Neural cell (in vitro differentiated cells): Measurements from ENCODE around the gene FAM110A. TPM values are rescaled to one million over a fixed set of nuclear protein-coding genes. Genes with fewer than 3 reads are reported as not detected.
"Not testable (repeated sequence)": the region's sequence is repeated elsewhere in the genome, so short reads cannot be mapped to it uniquely, and the experiment has no call there.

Experiments used
- H2AFZ ChIP-seq: fragments of 200-600, 300-800 bp; sonication (generic), shearing (Covaris generic); 2 replicates; pipeline ENCODE4 v1.6.0; 2014; ENCODE audit warnings: low read depth, mild to moderate bottlenecking, antibody characterized with exemption, low read length, moderate library complexity
- H3F3A ChIP-seq: fragments of 200-600 bp; shearing (Covaris generic); 2 replicates; pipeline ENCODE4 v1.6.1; 2016; ENCODE audit warnings: mild to moderate bottlenecking, moderate library complexity, mixed read lengths, antibody characterized with exemption, low read length; ENCODE audit not compliant: insufficient read depth, poor library complexity, severe bottlenecking
- H3K27ac ChIP-seq: fragments of 200-600, 300-800 bp; sonication (generic), shearing (Covaris generic); 2 replicates; pipeline ENCODE4 v1.5.1; 2014; ENCODE audit warnings: mild to moderate bottlenecking, low read length, moderate library complexity
- H3K27me3 ChIP-seq: fragments of 300-800, 200-600 bp; sonication (generic), shearing (Covaris generic); 2 replicates; pipeline ENCODE4 v1.6.0; 2014; ENCODE audit warnings: mild to moderate bottlenecking, low read depth, low read length, moderate library complexity; ENCODE audit not compliant: insufficient read depth
- H3K36me3 ChIP-seq: fragments of 300-800, 200-600 bp; sonication (generic), shearing (Covaris generic); 2 replicates; pipeline ENCODE4 v1.5.1; 2014; ENCODE audit warnings: mild to moderate bottlenecking, antibody characterized with exemption, low read length, moderate library complexity; ENCODE audit not compliant: insufficient read depth
- H3K4me2 ChIP-seq: fragments of 300-800, 200-600 bp; sonication (generic), shearing (Covaris generic); 2 replicates; pipeline ENCODE4 v1.6.0; 2014; ENCODE audit warnings: mild to moderate bottlenecking, low read length
- H3K4me3 ChIP-seq: fragments of 300-800, 200-600 bp; sonication (generic), shearing (Covaris generic); 2 replicates; pipeline ENCODE4 v1.5.1; 2014; ENCODE audit warnings: mild to moderate bottlenecking, low read length, moderate library complexity
- H3K79me2 ChIP-seq: fragments of 200-600 bp; shearing (Covaris generic); replicated peaks from 2 replicates; pipeline ENCODE4 v1.6.0; 2014; ENCODE audit warnings: mild to moderate bottlenecking, low read length, moderate library complexity; ENCODE audit not compliant: insufficient read depth
- H3K9ac ChIP-seq: fragments of 300-800, 200-600 bp; sonication (generic), shearing (Covaris generic); 2 replicates; pipeline ENCODE4 v1.6.1; 2016; ENCODE audit warnings: mild to moderate bottlenecking, low read length, mixed read lengths
- H3K9me2 ChIP-seq: fragments of 200-600 bp; shearing (Covaris generic); 2 replicates; pipeline ENCODE4 v1.6.1; 2016; ENCODE audit warnings: mild to moderate bottlenecking, low read length, mixed read lengths; ENCODE audit not compliant: insufficient read depth
- H3K9me3 ChIP-seq: fragments of 200-600, 300-800 bp; sonication (generic), shearing (Covaris generic); 2 replicates; pipeline ENCODE4 v1.6.1; 2016; ENCODE audit warnings: mild to moderate bottlenecking, mixed run types, low read length, moderate library complexity, mixed read lengths
- H4K20me1 ChIP-seq: fragments of 200-600 bp; shearing (Covaris generic); 2 replicates; pipeline ENCODE4 v1.6.1; 2016; ENCODE audit warnings: mild to moderate bottlenecking, mixed run types; ENCODE audit not compliant: insufficient read depth
- EP300 ChIP-seq: fragments of 450-650 bp; conservative IDR thresholded peaks from 2 replicates; pipeline ENCODE4 v1.6.1; 2014; ENCODE audit warnings: antibody characterized with exemption, mild to moderate bottlenecking, moderate library complexity; ENCODE audit not compliant: poor library complexity, severe bottlenecking
- EZH2 ChIP-seq: fragments of 200-600, 300-800 bp; shearing (Covaris generic), sonication (generic); IDR thresholded peaks from 2 replicates; pipeline ENCODE4 v1.6.1; 2014; ENCODE audit warnings: antibody characterized with exemption, low read length, borderline replicate concordance, mild to moderate bottlenecking; ENCODE audit not compliant: insufficient read depth, poor library complexity, severe bottlenecking
- MXI1 ChIP-seq: fragments of 450-650 bp; conservative IDR thresholded peaks from 2 replicates; pipeline ENCODE4 v1.6.1; 2014; ENCODE audit warnings: antibody characterized with exemption, mild to moderate bottlenecking; ENCODE audit not compliant: poor library complexity, severe bottlenecking
- POLR2AphosphoS5 ChIP-seq: IDR thresholded peaks from 2 replicates; pipeline ENCODE4 v1.6.1; 2012
- RAD21 ChIP-seq: fragments of 450-650 bp; conservative IDR thresholded peaks from 2 replicates; pipeline ENCODE4 v1.6.1; 2014; ENCODE audit warnings: antibody characterized with exemption, mild to moderate bottlenecking, moderate library complexity
- SMC3 ChIP-seq: fragments of 450-650 bp; conservative IDR thresholded peaks from 2 replicates; pipeline ENCODE4 v1.6.1; 2014; ENCODE audit warnings: antibody characterized with exemption, mild to moderate bottlenecking, moderate library complexity; ENCODE audit not compliant: poor library complexity
- TAF1 ChIP-seq: IDR thresholded peaks from 2 replicates; pipeline ENCODE4 v1.6.1; 2012; ENCODE audit warnings: low read depth
- polyA plus RNA-seq: library from polyadenylated mRNA; depleted of rRNA; stranded (reverse); fragments of >200 nt; gene quantifications from 2 replicates; pipeline ENCODE4 v1.2.3, GENCODE V29; 2014
- TF ChIP-seq, protein P1 (sequence below): fragments of 450-650 bp; IDR thresholded peaks from 2 replicates; pipeline ENCODE4 v1.5.1; 2014; ENCODE audit warnings: antibody characterized with exemption, mild to moderate bottlenecking, moderate library complexity; ENCODE audit not compliant: poor library complexity, severe bottlenecking
- TF ChIP-seq, protein P2 (sequence below): IDR thresholded peaks from 2 replicates; pipeline ENCODE4 v1.6.1; 2012; ENCODE audit warnings: borderline replicate concordance

The FAM110A gene
- polyA plus RNA-seq, 1 donor from 2014 or later = 5.8 TPM

DNA sequence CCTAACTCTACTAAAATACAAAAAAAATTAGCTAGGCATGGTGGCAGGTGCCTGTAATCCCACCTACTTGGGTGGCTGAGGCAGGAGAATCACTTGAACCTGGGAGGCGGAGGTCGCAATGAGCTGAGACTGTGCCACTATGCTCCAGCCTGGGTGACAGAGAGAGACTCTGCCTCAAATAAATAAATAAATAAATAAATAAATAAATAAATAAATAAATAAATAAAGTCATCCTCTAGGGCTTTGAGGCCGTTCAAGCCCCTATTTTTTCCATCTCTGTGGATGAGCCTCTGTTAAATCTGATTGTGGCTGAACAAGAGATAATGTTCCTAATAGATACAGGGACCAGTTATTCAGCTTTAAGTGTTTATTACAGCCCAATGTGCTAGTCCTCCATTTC, 31.8 kb upstream of the FAM110A start:
- no peaks in the 10 kb centered on the region for H3K9me2 ChIP-seq
- no peak overlapping the region for H3K4me3 ChIP-seq
- H2AFZ ChIP-seq = no peak overlapping the region
- H3K4me2 ChIP-seq = no peak overlapping the region
- no peak overlapping the region for H3K27ac ChIP-seq
- no peaks in the 10 kb centered on the region for H3K27me3 ChIP-seq
- TF ChIP-seq EP300 (no peak), MXI1 (no peak), EZH2 (no peak), TAF1 (no peak), SMC3 (no peak), RAD21 (no peak), POLR2AphosphoS5 (no peak)
- TF ChIP-seq, protein P1, sequence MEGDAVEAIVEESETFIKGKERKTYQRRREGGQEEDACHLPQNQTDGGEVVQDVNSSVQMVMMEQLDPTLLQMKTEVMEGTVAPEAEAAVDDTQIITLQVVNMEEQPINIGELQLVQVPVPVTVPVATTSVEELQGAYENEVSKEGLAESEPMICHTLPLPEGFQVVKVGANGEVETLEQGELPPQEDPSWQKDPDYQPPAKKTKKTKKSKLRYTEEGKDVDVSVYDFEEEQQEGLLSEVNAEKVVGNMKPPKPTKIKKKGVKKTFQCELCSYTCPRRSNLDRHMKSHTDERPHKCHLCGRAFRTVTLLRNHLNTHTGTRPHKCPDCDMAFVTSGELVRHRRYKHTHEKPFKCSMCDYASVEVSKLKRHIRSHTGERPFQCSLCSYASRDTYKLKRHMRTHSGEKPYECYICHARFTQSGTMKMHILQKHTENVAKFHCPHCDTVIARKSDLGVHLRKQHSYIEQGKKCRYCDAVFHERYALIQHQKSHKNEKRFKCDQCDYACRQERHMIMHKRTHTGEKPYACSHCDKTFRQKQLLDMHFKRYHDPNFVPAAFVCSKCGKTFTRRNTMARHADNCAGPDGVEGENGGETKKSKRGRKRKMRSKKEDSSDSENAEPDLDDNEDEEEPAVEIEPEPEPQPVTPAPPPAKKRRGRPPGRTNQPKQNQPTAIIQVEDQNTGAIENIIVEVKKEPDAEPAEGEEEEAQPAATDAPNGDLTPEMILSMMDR = no peak
- TF ChIP-seq, protein P2, sequence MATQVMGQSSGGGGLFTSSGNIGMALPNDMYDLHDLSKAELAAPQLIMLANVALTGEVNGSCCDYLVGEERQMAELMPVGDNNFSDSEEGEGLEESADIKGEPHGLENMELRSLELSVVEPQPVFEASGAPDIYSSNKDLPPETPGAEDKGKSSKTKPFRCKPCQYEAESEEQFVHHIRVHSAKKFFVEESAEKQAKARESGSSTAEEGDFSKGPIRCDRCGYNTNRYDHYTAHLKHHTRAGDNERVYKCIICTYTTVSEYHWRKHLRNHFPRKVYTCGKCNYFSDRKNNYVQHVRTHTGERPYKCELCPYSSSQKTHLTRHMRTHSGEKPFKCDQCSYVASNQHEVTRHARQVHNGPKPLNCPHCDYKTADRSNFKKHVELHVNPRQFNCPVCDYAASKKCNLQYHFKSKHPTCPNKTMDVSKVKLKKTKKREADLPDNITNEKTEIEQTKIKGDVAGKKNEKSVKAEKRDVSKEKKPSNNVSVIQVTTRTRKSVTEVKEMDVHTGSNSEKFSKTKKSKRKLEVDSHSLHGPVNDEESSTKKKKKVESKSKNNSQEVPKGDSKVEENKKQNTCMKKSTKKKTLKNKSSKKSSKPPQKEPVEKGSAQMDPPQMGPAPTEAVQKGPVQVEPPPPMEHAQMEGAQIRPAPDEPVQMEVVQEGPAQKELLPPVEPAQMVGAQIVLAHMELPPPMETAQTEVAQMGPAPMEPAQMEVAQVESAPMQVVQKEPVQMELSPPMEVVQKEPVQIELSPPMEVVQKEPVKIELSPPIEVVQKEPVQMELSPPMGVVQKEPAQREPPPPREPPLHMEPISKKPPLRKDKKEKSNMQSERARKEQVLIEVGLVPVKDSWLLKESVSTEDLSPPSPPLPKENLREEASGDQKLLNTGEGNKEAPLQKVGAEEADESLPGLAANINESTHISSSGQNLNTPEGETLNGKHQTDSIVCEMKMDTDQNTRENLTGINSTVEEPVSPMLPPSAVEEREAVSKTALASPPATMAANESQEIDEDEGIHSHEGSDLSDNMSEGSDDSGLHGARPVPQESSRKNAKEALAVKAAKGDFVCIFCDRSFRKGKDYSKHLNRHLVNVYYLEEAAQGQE = no peak
- no peak overlapping the region for H3K9ac ChIP-seq
- no peaks in the 10 kb centered on the region for H3K9me3 ChIP-seq
- no peaks in the 10 kb centered on the region for H3K79me2 ChIP-seq
- no peaks in the 10 kb centered on the region for H4K20me1 ChIP-seq
- H3K36me3 ChIP-seq = no peaks in the 10 kb centered on the region
- no peaks in the 10 kb centered on the region for H3F3A ChIP-seq

DNA sequence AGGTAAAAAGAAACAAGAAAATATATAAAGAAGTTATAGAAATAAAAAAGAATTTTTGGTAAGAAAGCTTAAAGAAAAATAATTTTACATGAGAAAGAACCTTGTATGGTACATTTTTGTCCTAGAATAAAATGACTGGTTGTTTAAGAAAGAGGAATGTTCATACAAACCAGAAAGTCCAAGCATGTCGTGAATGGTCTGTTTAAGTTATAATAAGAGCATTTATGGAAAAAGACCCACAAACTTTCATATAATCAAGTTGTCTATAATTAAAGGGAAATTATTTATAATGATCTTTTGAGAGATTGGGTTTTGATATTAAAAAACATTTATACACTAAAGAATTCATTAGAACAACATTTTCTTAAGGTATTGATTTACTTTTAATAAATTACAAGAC, 27.8 kb upstream of the FAM110A start:
- no peaks in the 10 kb centered on the region for H3F3A ChIP-seq
- no peaks in the 10 kb centered on the region for H3K9me3 ChIP-seq
- H3K27me3 ChIP-seq = no peaks in the 10 kb centered on the region
- TF ChIP-seq SMC3 = no peak
- no peak for TF ChIP-seq EZH2
- no peak for TF ChIP-seq EP300
- TF ChIP-seq TAF1 = no peak
- TF ChIP-seq, protein P2 = no peak
- no peak for TF ChIP-seq POLR2AphosphoS5
- H2AFZ ChIP-seq = no peak overlapping the region
- no peak overlapping the region for H3K27ac ChIP-seq
- H3K36me3 ChIP-seq = no peaks in the 10 kb centered on the region
- no peak overlapping the region for H3K9ac ChIP-seq
- H3K4me2 ChIP-seq = no peak overlapping the region
- no peak overlapping the region for H3K4me3 ChIP-seq
- no peaks in the 10 kb centered on the region for H3K79me2 ChIP-seq
- H3K9me2 ChIP-seq = no peaks in the 10 kb centered on the region
- H4K20me1 ChIP-seq = no peaks in the 10 kb centered on the region

DNA sequence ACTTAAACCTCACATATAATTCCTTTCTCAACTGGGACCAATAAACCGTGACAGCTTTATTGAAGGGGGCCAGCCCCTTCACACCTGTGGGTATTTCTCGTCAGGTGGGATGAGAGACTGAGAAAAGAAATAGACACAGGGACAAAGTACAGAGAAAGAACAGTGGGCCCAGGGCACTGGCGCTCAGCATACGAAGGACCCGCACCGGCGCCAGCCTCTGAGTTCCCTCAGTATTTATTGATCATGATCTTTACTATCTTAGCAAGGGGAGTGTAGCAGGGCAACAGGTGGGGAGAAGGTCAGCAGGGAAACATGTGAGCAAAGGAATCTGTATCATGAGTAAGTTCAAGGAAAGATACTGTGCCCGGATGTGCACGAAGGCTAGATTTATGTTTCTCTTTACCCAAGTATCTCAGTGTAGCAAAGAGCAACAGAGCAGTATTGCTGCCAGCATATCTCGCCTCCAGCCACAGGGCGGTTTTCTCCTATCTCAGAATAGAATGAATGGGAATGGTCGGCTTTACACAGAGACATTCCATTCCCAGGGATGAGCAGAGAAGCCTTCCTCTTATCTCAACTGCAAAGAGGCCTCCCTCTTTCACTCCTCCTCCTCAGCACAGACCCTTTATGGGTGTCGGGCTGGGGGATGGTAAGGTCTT, 21.6 kb upstream of the FAM110A start:
- H3K27ac ChIP-seq, H3K9me2 ChIP-seq, H3K36me3 ChIP-seq, H3K9ac ChIP-seq, H2AFZ ChIP-seq, H3K27me3 ChIP-seq, H3K4me3 ChIP-seq, H3F3A ChIP-seq, H3K4me2 ChIP-seq, H3K9me3 ChIP-seq, H3K79me2 ChIP-seq, H4K20me1 ChIP-seq: not testable (repeated sequence)

DNA sequence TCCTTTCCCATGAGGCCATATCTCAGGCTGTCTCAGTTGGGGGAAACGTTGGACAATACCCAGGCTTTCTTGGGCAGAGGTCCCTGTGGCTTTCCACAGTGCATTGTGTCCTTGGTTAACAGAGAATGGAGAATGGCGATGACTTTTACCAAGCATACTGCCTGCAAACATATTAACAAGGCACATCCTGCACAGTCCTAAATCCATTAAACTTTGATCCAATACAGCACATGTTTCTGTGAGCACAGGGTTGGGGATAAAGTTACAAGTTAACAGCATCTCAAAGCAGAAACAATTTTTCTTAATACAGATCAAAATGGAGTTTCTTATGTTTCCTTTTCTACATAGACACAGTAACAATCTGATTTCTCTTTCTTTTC, 21.1 kb upstream of the FAM110A start:
- not testable (repeated sequence) for H3K9me2 ChIP-seq, H3K79me2 ChIP-seq, H4K20me1 ChIP-seq, H3K4me2 ChIP-seq, H3K4me3 ChIP-seq, H3K27ac ChIP-seq, H3F3A ChIP-seq, H2AFZ ChIP-seq, H3K9ac ChIP-seq, H3K27me3 ChIP-seq, H3K9me3 ChIP-seq, H3K36me3 ChIP-seq
